SU-DHL-6 (cell line): ENCODE measurements around the gene PC.

Experiments used
- H2AFZ ChIP-seq: fragments of 200-600 bp; sonication (generic); 2 replicates; pipeline ENCODE4 v1.6.1; 2014; ENCODE audit warnings: low read depth, mild to moderate bottlenecking, moderate library complexity, mixed read lengths, antibody characterized with exemption, low read length; ENCODE audit not compliant: severe bottlenecking
- H3F3A ChIP-seq: fragments of 200-600 bp; shearing (Covaris generic); 2 replicates; pipeline ENCODE4 v1.6.0; 2016; ENCODE audit warnings: antibody characterized with exemption, mild to moderate bottlenecking; ENCODE audit not compliant: insufficient read depth
- H3K27ac ChIP-seq: fragments of 200-600 bp; sonication (generic); 2 replicates; pipeline ENCODE4 v1.5.1; 2016; ENCODE audit warnings: low read depth, mild to moderate bottlenecking, low read length, moderate library complexity, mixed read lengths
- H3K27me3 ChIP-seq: fragments of 200-600 bp; sonication (generic), shearing (Covaris generic); 2 replicates; pipeline ENCODE4 v1.6.0; 2014; ENCODE audit warnings: mild to moderate bottlenecking, low read length
- H3K36me3 ChIP-seq: fragments of 200-600 bp; sonication (generic); 2 replicates; pipeline ENCODE4 v1.6.1; 2014; ENCODE audit warnings: mild to moderate bottlenecking, low read length, mixed read lengths
- H3K4me2 ChIP-seq: fragments of 300-600, 200-600 bp; shearing (Covaris generic), sonication (generic); 2 replicates; pipeline ENCODE4 v1.6.0; 2014; ENCODE audit warnings: low read length, low read depth, mild to moderate bottlenecking; ENCODE audit not compliant: poor library complexity, severe bottlenecking
- H3K4me3 ChIP-seq: fragments of 200-600 bp; sonication (generic); 2 replicates; pipeline ENCODE4 v1.5.1; 2014; ENCODE audit warnings: antibody characterized with exemption, low read length, mild to moderate bottlenecking, mixed read lengths; ENCODE audit not compliant: insufficient read depth, poor library complexity, severe bottlenecking
- H3K79me2 ChIP-seq: fragments of 200-600 bp; sonication (generic); 2 replicates; pipeline ENCODE4 v1.6.1; 2014; ENCODE audit warnings: mild to moderate bottlenecking, low read length, moderate library complexity; ENCODE audit not compliant: insufficient read depth
- H3K9ac ChIP-seq: fragments of 200-600 bp; sonication (generic); 2 replicates; pipeline ENCODE4 v1.7.0; 2014; ENCODE audit warnings: mild to moderate bottlenecking, low read length
- H3K9me2 ChIP-seq: fragments of 200-600 bp; sonication (generic); replicated peaks from 2 replicates; pipeline ENCODE4 v1.6.1; 2014; ENCODE audit warnings: low read length; ENCODE audit not compliant: insufficient read depth
- H3K9me3 ChIP-seq: fragments of 200-600 bp; sonication (generic); 2 replicates; pipeline ENCODE4 v1.6.1; 2014; ENCODE audit warnings: low read length, mixed read lengths; ENCODE audit not compliant: insufficient read depth
- H4K20me1 ChIP-seq: fragments of 200-600 bp; sonication (generic); 2 replicates; pipeline ENCODE4 v1.6.1; 2014; ENCODE audit warnings: low read depth, mild to moderate bottlenecking, antibody characterized with exemption, low read length, moderate library complexity, mixed read lengths
- CTCF ChIP-seq: fragments of 200-600 bp; sonication (generic); IDR thresholded peaks from one replicate; pipeline ENCODE4 v1.5.1; 2017; ENCODE audit warnings: antibody characterized with exemption, mild to moderate bottlenecking, low read length, moderate library complexity; ENCODE audit not compliant: insufficient read depth, poor library complexity, severe bottlenecking
- EZH2phosphoT487 ChIP-seq: fragments of 200-600 bp; sonication (generic), shearing (Covaris generic); conservative IDR thresholded peaks from 2 replicates; pipeline ENCODE4 v1.6.1; 2018; ENCODE audit warnings: mild to moderate bottlenecking, antibody characterized with exemption, low read length, moderate library complexity, mixed read lengths

PC gene

GRCh38 chr11:66887526-66887925, 70.7 kb downstream of the PC start:
- Histone ChIP-seq H3K4me2 (no peak overlapping the region), H3K4me3 (no peak overlapping the region), H4K20me1 (no peaks in the 10 kb centered on the region), H3K9ac (no peak overlapping the region), H3K9me2 (no peaks in the 10 kb centered on the region), H3K9me3 (no peaks in the 10 kb centered on the region), H3K27ac (no peak overlapping the region), H3K27me3 (no peaks in the 10 kb centered on the region), H2AFZ (no peak overlapping the region), H3F3A (no peaks in the 10 kb centered on the region), H3K36me3 (no peaks in the 10 kb centered on the region), H3K79me2 (no peaks in the 10 kb centered on the region)
- TF ChIP-seq EZH2phosphoT487 = no peak
- TF ChIP-seq CTCF = no peak

- H3K36me3 ChIP-seq = no peaks in the 10 kb centered on the region
- no peaks in the 10 kb centered on the region for H3F3A ChIP-seq
- no peak overlapping the region for H2AFZ ChIP-seq
- H3K9me2 ChIP-seq = no peaks in the 10 kb centered on the region
- TF ChIP-seq EZH2phosphoT487 (no peak), CTCF (no peak)
- H3K27me3 ChIP-seq = no peaks in the 10 kb centered on the region
- no peak overlapping the region for H3K4me3 ChIP-seq
- H3K79me2 ChIP-seq = no peaks in the 10 kb centered on the region
- H3K9me3 ChIP-seq = no peaks in the 10 kb centered on the region
- H3K9ac ChIP-seq = no peak overlapping the region
- no peak overlapping the region for H3K4me2 ChIP-seq
- H4K20me1 ChIP-seq = no peaks in the 10 kb centered on the region
- H3K27ac ChIP-seq = no peak overlapping the region
These were observed 71.4 kb downstream of the PC start for GRCh38 chr11:66886671-66887221.

GRCh38 chr11:66885950-66886440, 72.2 kb downstream of the PC start:
- Histone ChIP-seq H3K36me3 (no peaks in the 10 kb centered on the region), H3K4me3 (no peak overlapping the region), H3K9ac (no peak overlapping the region), H4K20me1 (no peaks in the 10 kb centered on the region), H3K27ac (no peak overlapping the region), H3K4me2 (no peak overlapping the region), H3K79me2 (no peaks in the 10 kb centered on the region), H3K27me3 (no peaks in the 10 kb centered on the region), H2AFZ (no peak overlapping the region), H3K9me3 (no peaks in the 10 kb centered on the region), H3K9me2 (no peaks in the 10 kb centered on the region), H3F3A (no peaks in the 10 kb centered on the region)
- TF ChIP-seq CTCF (no peak), EZH2phosphoT487 (no peak)
